Endothelial cell (in vitro differentiated cells): ENCODE data around the gene KREMEN1. TPM values are rescaled to one million over a fixed set of nuclear protein-coding genes. Genes with fewer than 3 reads are reported as not detected.

ENCODE experiments used
- DNase-seq: peaks from one replicate; pipeline ENCODE4 v3.0.0; 2021; ENCODE audit warnings: low spot score
- H3K27ac Mint-ChIP-seq: one replicate; pipeline ENCODE4 v1.8.0; 2021; ENCODE audit warnings: mixed read lengths, inconsistent platforms; ENCODE audit not compliant: unreplicated experiment
- H3K27me3 Mint-ChIP-seq: one replicate; pipeline ENCODE4 v1.8.0; 2021; ENCODE audit warnings: mild to moderate bottlenecking, moderate library complexity, mixed read lengths, inconsistent platforms; ENCODE audit not compliant: unreplicated experiment
- H3K36me3 Mint-ChIP-seq: one replicate; pipeline ENCODE4 v1.8.0; 2021; ENCODE audit warnings: mild to moderate bottlenecking, low read depth, mixed read lengths, inconsistent platforms; ENCODE audit not compliant: unreplicated experiment
- H3K4me1 Mint-ChIP-seq: one replicate; pipeline ENCODE4 v1.8.0; 2021; ENCODE audit warnings: mild to moderate bottlenecking, mixed read lengths, inconsistent platforms; ENCODE audit not compliant: unreplicated experiment
- H3K4me3 Mint-ChIP-seq: one replicate; pipeline ENCODE4 v1.8.0; 2021; ENCODE audit warnings: mild to moderate bottlenecking, mixed read lengths, inconsistent platforms; ENCODE audit not compliant: unreplicated experiment
- H3K9me3 Mint-ChIP-seq: one replicate; pipeline ENCODE4 v1.8.0; 2021; ENCODE audit warnings: mixed read lengths, inconsistent platforms; ENCODE audit not compliant: unreplicated experiment
- CTCF ChIP-seq: fragments of 200-600 bp; sonication (generic); IDR thresholded peaks from one replicate; pipeline ENCODE4 v1.5.0; 2021; ENCODE audit warnings: antibody characterized with exemption; ENCODE audit not compliant: unreplicated experiment
- total RNA-seq: library from RNA; stranded (reverse); fragmentation: NEBNext Ultra II Directional; extraction: Animal tissue kit (Norgen Biotek cat#: 25700); gene quantifications from one replicate; pipeline ENCODE4 v1.2.1, GENCODE V29; 2021; ENCODE audit not compliant: unreplicated experiment

The KREMEN1 gene
- total RNA-seq, 1 donor from 2014 or later, result 3.1 TPM

GRCh38 chr22:29054251-29054767, 18.5 kb upstream of the KREMEN1 start:
- no peaks in the 10 kb centered on the region for H3K9me3 Mint-ChIP-seq
- no peak for TF ChIP-seq CTCF
- no peaks in the 10 kb centered on the region for H3K36me3 Mint-ChIP-seq
- H3K27me3 Mint-ChIP-seq, result peaks cover 1% of the 10 kb centered on the region
- H3K4me3 Mint-ChIP-seq, result no peak overlapping the region
- DNase-seq, result no peak
- peaks cover 2% of the 10 kb centered on the region for H3K4me1 Mint-ChIP-seq
- no peak overlapping the region for H3K27ac Mint-ChIP-seq

GRCh38 chr22:29055192-29055830, 17.5 kb upstream of the KREMEN1 start:
- peaks cover 4% of the 10 kb centered on the region for H3K27me3 Mint-ChIP-seq
- H3K4me3 Mint-ChIP-seq, result no peak overlapping the region
- no peak overlapping the region for H3K27ac Mint-ChIP-seq
- H3K4me1 Mint-ChIP-seq, result peaks cover 3% of the 10 kb centered on the region
- TF ChIP-seq CTCF, result no peak
- H3K36me3 Mint-ChIP-seq, result no peaks in the 10 kb centered on the region
- no peak for DNase-seq
- no peaks in the 10 kb centered on the region for H3K9me3 Mint-ChIP-seq

- Mint-ChIP-seq H3K36me3 (no peaks in the 10 kb centered on the region), H3K4me3 (no peak overlapping the region), H3K9me3 (no peaks in the 10 kb centered on the region), H3K27ac (no peak overlapping the region), H3K27me3 (peaks cover 5% of the 10 kb centered on the region), H3K4me1 (peaks cover 14% of the 10 kb centered on the region)
- DNase-seq, result no peak
- TF ChIP-seq CTCF, result no peak
Observed at GRCh38 chr22:29056472-29056871, 16.4 kb upstream of the KREMEN1 start.

- Mint-ChIP-seq H3K4me1 (peaks cover 15% of the 10 kb centered on the region), H3K4me3 (no peak overlapping the region), H3K27me3 (peaks cover 8% of the 10 kb centered on the region), H3K36me3 (no peaks in the 10 kb centered on the region), H3K27ac (no peak overlapping the region), H3K9me3 (no peaks in the 10 kb centered on the region)
- DNase-seq, result no peak
- TF ChIP-seq CTCF, result no peak
Observed at GRCh38 chr22:29060251-29060869, 12.5 kb upstream of the KREMEN1 start.

GRCh38 chr22:29060931-29061330, 11.9 kb upstream of the KREMEN1 start:
- no peaks in the 10 kb centered on the region for H3K9me3 Mint-ChIP-seq
- no peak for TF ChIP-seq CTCF
- peaks cover 8% of the 10 kb centered on the region for H3K27me3 Mint-ChIP-seq
- peaks cover 19% of the 10 kb centered on the region for H3K4me1 Mint-ChIP-seq
- H3K4me3 Mint-ChIP-seq, result no peak overlapping the region
- no peak overlapping the region for H3K27ac Mint-ChIP-seq
- DNase-seq, result no peak
- H3K36me3 Mint-ChIP-seq, result no peaks in the 10 kb centered on the region
